Esophagus muscularis mucosa (tissue), 4 donors: ENCODE data around the gene APMAP. TPM values are rescaled to one million over a fixed set of nuclear protein-coding genes. Genes with fewer than 3 reads are reported as not detected.

Source experiments
- DNase-seq: peaks from one replicate; pipeline ENCODE4 v3.0.0-alpha.2; 2017; ENCODE audit errors: extremely low spot score
- H3K27ac ChIP-seq, 4 donors: fragments of 200-600 bp; sonication (generic); replicated peaks in 1 of 4; 1 replicate in 3 of 4; 2 replicates in 1 of 4; pipeline ENCODE4 v1.5.1; 2016 to 2019; ENCODE audit warnings: mild to moderate bottlenecking in 1 of 4
- H3K27me3 ChIP-seq, 4 donors: fragments of 200-600 bp; sonication (generic); one replicate each; pipeline versions ENCODE4 v1.5.1 to v1.6.0; 2016 to 2019
- H3K36me3 ChIP-seq, 4 donors: fragments of 200-600 bp; sonication (generic); one replicate each; pipeline ENCODE4 v1.5.1; 2016 to 2019
- H3K4me1 ChIP-seq, 4 donors: fragments of 200-600 bp; sonication (generic); one replicate each; pipeline ENCODE4 v1.5.1; 2016 to 2019
- H3K4me3 ChIP-seq, 4 donors: fragments of 200-600 bp; sonication (generic); 1 replicate in 2 of 4; 2 replicates in 2 of 4; pipeline ENCODE4 v1.5.1; 2016 to 2019; ENCODE audit warnings: mild to moderate bottlenecking in 4 of 4, moderate library complexity in 1 of 4
- H3K9me3 ChIP-seq, 4 donors: fragments of 200-600 bp; sonication (generic); 1 replicate in 3 of 4; 2 replicates in 1 of 4; pipeline ENCODE4 v1.5.1; 2016 to 2019
- EP300 ChIP-seq: sonication (generic); formaldehyde crosslinking; IDR thresholded peaks from one replicate; pipeline ENCODE4 v1.6.1; 2017; ENCODE audit warnings: antibody characterized with exemption
- POLR2A ChIP-seq: fragments of 450-650 bp; IDR thresholded peaks from one replicate; pipeline ENCODE4 v1.6.1; 2017; ENCODE audit warnings: antibody characterized with exemption, moderate library complexity, mild to moderate bottlenecking, low read depth
- POLR2AphosphoS5 ChIP-seq, 2 donors: sonication (generic); formaldehyde crosslinking; IDR thresholded peaks; one replicate each; pipeline ENCODE4 v1.6.1; 2017; ENCODE audit warnings: antibody characterized with exemption in 2 of 2
- WGBS: methylation state at CpG from one replicate; pipeline ENCODE4 v1.1.5; 2018; 5-methylcytosine and 5-hydroxymethylcytosine counted together
- intact Hi-C: fragments of 100-400 bp; cut with DNase I; formaldehyde crosslinking; loops from one replicate; pipeline ENCODE4 v1.15.1; 2023
- total RNA-seq, 4 donors: library from RNA; depleted of rRNA; stranded (reverse); fragments of >200 nt; gene quantifications; one replicate each; pipeline versions ENCODE4 v1.1.0 to v1.2.1, GENCODE V29; 2016
- TF ChIP-seq, protein P1 (sequence below), 3 experiments: fragments of 200-600 bp in 2 of 3; fragments of 450-650 bp in 1 of 3; sonication (generic) in 2 of 3; IDR thresholded peaks; one replicate each; pipeline ENCODE4 v1.5.1; 2017 to 2019; ENCODE audit warnings: antibody characterized with exemption in 3 of 3, mild to moderate bottlenecking in 2 of 3, moderate library complexity in 1 of 3

The APMAP gene
- total RNA-seq, 4 donors from 2014 or later = 21.6 to 35.6 (median 32.5) TPM

GRCh38 chr20:24942679-24943078 lies 49.9 kb downstream of the APMAP start:
- TF ChIP-seq EP300 = no peak
- TF ChIP-seq, protein P1, sequence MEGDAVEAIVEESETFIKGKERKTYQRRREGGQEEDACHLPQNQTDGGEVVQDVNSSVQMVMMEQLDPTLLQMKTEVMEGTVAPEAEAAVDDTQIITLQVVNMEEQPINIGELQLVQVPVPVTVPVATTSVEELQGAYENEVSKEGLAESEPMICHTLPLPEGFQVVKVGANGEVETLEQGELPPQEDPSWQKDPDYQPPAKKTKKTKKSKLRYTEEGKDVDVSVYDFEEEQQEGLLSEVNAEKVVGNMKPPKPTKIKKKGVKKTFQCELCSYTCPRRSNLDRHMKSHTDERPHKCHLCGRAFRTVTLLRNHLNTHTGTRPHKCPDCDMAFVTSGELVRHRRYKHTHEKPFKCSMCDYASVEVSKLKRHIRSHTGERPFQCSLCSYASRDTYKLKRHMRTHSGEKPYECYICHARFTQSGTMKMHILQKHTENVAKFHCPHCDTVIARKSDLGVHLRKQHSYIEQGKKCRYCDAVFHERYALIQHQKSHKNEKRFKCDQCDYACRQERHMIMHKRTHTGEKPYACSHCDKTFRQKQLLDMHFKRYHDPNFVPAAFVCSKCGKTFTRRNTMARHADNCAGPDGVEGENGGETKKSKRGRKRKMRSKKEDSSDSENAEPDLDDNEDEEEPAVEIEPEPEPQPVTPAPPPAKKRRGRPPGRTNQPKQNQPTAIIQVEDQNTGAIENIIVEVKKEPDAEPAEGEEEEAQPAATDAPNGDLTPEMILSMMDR (IDR thresholded peaks at IDR 0.05) = no peak
- TF ChIP-seq POLR2A = no peak
- Histone ChIP-seq H3K36me3 (no peaks in the 10 kb centered on the region), H3K27me3 (no peaks in the 10 kb centered on the region), H3K9me3 (peaks cover 0 to 23% (median 5%) of the 10 kb centered on the region in 4 donors), H3K4me3 (no peak overlapping the region), H3K4me1 (no peaks in the 10 kb centered on the region), H3K27ac (no peak overlapping the region)
- 93% methylated on average over 3 of the region's 6 CpGs for WGBS
- intact Hi-C loops = no loop called here
- no peak for DNase-seq

- TF ChIP-seq POLR2A = no peak
- no peak for TF ChIP-seq EP300
- 56% methylated on average over 4 of the region's 4 CpGs for WGBS
These were observed 53.5 kb downstream of the APMAP start for GRCh38 chr20:24939036-24939435.

GRCh38 chr20:24938498-24938897 lies 54.1 kb downstream of the APMAP start:
- no peaks in the 10 kb centered on the region for H3K36me3 ChIP-seq
- H3K4me1 ChIP-seq = no peaks in the 10 kb centered on the region
- no peak for DNase-seq
- no peak overlapping the region for H3K27ac ChIP-seq
- TF ChIP-seq POLR2AphosphoS5 (IDR thresholded peaks at IDR 0.05) (no peak), POLR2A (no peak), EP300 (no peak)
- TF ChIP-seq, protein P1 (IDR thresholded peaks at IDR 0.05) = no peak
- intact Hi-C loops = no loop called here
- 83% methylated on average over 4 of the region's 5 CpGs for WGBS
- no peaks in the 10 kb centered on the region for H3K27me3 ChIP-seq
- H3K4me3 ChIP-seq = no peak overlapping the region
- H3K9me3 ChIP-seq = peaks cover 0 to 13% (median 0%) of the 10 kb centered on the region in 4 donors

More at GRCh38 chr20:24939036-24939435, 53.5 kb downstream of the APMAP start:
- no peaks in the 10 kb centered on the region for H3K4me1 ChIP-seq
- no peak overlapping the region for H3K4me3 ChIP-seq
- H3K27me3 ChIP-seq = no peaks in the 10 kb centered on the region
- H3K36me3 ChIP-seq = no peaks in the 10 kb centered on the region
- H3K27ac ChIP-seq = no peak overlapping the region
- no peak for DNase-seq
- intact Hi-C loops = no loop called here
- H3K9me3 ChIP-seq = peaks cover 0 to 13% (median 0%) of the 10 kb centered on the region in 4 donors

GRCh38 chr20:24937579-24937978 lies 55.0 kb downstream of the APMAP start:
- TF ChIP-seq POLR2A (no peak), POLR2AphosphoS5 (IDR thresholded peaks at IDR 0.05) (no peak), EP300 (no peak)
- TF ChIP-seq, protein P1 (IDR thresholded peaks at IDR 0.05) = no peak
- Histone ChIP-seq H3K36me3 (no peaks in the 10 kb centered on the region), H3K9me3 (peaks cover 0 to 13% (median 0%) of the 10 kb centered on the region in 4 donors), H3K4me1 (no peaks in the 10 kb centered on the region), H3K27ac (no peak overlapping the region), H3K4me3 (no peak overlapping the region), H3K27me3 (no peaks in the 10 kb centered on the region)
- intact Hi-C loops = no loop called here
- DNase-seq = no peak
- WGBS = no CpG with 5 or more reads among the region's 1 CpG

DNA sequence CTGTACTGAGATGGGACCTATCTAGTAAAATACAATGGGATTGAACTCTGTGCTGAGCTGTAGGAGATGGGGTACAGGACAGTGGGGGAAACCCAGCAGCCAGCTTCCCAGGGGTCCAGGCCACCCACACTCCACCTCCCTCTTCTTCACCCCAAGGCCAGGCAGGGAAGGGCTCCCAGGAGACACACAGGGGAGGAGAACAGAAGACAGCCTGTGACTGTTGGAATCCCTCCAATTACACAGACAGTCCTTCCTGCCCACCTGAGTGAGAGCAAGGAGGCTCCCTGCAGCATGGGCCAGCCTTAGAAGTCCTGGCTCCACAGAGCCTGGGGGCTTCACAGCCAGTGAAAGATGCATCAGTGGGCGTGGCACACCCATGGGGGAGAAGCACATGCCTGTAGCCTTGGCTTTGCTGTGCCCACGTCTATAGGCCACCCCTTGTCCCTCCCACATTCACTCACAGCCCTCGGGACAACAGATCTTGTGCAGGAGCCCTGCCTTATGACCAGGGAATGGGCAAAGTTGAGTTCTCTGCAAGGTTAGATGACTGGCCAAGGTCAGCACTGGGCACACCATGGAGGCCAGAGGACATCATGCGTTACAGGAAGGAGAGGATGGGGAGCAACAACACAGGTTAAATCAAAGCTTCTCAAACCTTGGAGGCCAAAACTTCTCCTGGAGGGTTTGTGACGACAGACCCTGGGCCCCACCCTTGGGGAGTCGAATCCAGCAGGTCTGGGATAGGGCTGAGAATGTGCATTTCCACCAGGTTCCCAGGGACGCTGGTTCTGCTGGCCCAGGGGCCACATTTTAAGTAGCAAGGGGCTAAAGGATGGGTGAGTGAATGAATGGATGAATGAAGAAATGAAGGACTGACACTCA lies 55.8 kb downstream of the APMAP start:
- 78% methylated on average over 6 of the region's 7 CpGs for WGBS
- intact Hi-C loops = no loop called here
- DNase-seq = no peak

More for the DNA sequence above, 55.8 kb downstream of the APMAP start:
- Histone ChIP-seq H3K9me3 (peaks cover 0 to 13% (median 0%) of the 10 kb centered on the region in 4 donors), H3K4me3 (no peak overlapping the region), H3K27me3 (no peaks in the 10 kb centered on the region), H3K36me3 (no peaks in the 10 kb centered on the region), H3K27ac (no peak overlapping the region), H3K4me1 (no peaks in the 10 kb centered on the region)
- no peak for TF ChIP-seq POLR2AphosphoS5 (IDR thresholded peaks at IDR 0.05)
- TF ChIP-seq, protein P1 (IDR thresholded peaks at IDR 0.05) = no peak
- TF ChIP-seq POLR2A = no peak
